Ureter (tissue), 1 donor: Measurements from ENCODE around the gene SRD5A1. TPM values are rescaled to one million over a fixed set of nuclear protein-coding genes. Genes with fewer than 3 reads are reported as not detected.

ENCODE experiments used
- DNase-seq: peaks from one replicate; pipeline ENCODE4 v3.0.0-alpha.2; 2020; ENCODE audit warnings: low spot score
- total RNA-seq: library from RNA; stranded (reverse); gene quantifications from one replicate; pipeline ENCODE4 v1.2.4, GENCODE V29; 2023
- donor health status: DM: yes; HTN: yes; CAD: no.

Gene SRD5A1, protein sequence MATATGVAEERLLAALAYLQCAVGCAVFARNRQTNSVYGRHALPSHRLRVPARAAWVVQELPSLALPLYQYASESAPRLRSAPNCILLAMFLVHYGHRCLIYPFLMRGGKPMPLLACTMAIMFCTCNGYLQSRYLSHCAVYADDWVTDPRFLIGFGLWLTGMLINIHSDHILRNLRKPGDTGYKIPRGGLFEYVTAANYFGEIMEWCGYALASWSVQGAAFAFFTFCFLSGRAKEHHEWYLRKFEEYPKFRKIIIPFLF
- 6.6 TPM for total RNA-seq

DNA sequence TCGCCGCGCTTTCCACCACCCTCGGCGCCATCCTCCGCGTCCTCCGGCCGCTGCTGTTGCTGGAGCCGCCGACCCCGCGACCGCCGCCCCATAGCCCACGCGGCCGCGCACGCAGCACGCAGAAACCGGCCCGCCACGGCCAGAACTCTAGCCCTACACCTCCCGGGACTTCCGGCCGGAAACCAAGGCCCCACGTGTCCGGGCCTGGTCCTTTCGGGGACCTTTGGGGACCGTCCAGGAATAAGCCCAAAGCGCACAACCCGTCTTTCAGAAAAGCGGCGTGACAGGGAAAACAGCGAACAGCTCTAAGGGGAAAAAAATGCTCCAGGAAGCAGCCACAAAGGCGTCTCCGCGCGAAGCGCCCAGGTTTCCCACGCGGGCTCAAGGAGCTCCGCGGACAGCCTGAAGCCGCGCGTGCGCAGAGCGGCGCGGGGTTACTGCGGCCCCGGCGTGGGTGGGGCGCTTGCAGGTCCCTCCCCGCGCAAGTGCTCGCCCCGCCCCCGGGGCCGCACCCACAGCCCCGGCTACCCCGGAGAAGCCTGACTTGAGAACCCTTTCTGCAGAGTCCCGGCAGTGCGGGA, at the start of gene SRD5A1, which contains the start of gene NSUN2:
Gene SRD5A1, plus strand, starts transcription at position 553 of the 581 bp plus-strand sequence. CDS start 137 bp downstream, outside the sequence.
Gene NSUN2, minus strand, starts transcription at position 157 of the 581 bp plus-strand sequence. Its CDS starts 65 bp downstream, at position 92.
- DNase-seq: peak; percentile 91

DNA sequence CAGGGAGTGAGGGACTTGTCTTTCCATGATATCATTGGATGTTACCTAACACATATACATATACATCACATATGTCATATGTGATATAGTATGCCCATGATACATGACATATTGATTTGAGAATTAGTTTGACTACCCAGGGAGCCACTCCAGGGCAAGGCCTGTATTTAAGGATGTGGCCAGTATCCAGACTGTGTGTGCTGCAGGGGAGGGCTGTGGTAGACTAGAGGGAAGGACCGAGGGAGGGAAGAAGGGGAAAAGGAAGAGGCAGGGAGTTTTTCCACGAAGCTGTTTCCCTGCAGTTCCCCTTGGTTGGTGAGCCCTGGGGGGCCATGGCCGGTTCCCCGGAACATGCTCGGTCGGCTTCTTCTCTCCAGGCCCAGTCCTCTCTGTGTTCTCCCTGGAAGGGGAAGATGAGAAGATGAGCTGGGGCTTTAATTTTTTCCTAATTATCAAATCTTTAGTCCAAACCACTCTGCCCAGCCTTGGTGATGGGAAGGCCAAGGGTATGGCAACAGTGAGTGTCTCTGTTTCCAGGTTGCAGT, 49.1 kb upstream of the SRD5A1 start:
- DNase-seq: no peak

DNA sequence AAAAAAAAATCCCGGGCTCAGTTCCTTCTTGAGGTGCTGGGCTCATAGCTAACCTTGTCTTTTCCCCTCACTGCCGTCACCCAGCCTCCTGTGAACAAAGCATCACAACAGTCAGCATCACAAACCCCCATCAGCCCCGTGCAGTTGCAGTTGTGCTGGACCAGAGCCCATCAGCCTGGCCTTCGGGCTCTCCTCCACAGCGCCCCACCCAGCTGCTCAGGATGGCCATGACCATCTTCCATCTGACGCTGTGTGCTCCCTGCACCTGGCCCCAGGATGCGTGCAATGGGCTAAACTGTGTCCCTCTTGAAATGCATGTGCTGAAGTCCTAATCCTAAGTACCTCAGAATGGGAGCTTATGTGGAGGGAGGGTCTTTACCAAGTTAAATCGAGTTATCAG, 48.5 kb upstream of the SRD5A1 start:
- no peak for DNase-seq

DNA sequence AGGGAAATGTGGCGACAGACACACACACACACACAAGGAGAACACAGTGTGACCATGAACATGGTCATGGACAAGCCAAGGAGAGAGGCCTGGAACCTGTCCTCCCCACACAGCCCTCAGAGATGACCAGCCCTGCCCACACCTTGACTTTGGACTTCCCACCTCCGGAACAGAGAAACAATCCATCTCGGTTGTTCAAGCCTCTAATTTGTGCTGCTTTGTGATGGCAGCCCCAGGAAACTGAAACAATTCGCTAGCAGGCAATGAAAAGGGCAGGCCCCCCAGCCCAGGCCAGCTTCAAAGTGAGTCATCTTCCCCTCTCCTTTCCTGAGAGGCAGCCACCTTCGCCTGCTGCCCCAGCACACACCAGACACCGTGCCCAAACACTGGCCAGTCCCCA, 48.1 kb upstream of the SRD5A1 start:
- no peak for DNase-seq

DNA sequence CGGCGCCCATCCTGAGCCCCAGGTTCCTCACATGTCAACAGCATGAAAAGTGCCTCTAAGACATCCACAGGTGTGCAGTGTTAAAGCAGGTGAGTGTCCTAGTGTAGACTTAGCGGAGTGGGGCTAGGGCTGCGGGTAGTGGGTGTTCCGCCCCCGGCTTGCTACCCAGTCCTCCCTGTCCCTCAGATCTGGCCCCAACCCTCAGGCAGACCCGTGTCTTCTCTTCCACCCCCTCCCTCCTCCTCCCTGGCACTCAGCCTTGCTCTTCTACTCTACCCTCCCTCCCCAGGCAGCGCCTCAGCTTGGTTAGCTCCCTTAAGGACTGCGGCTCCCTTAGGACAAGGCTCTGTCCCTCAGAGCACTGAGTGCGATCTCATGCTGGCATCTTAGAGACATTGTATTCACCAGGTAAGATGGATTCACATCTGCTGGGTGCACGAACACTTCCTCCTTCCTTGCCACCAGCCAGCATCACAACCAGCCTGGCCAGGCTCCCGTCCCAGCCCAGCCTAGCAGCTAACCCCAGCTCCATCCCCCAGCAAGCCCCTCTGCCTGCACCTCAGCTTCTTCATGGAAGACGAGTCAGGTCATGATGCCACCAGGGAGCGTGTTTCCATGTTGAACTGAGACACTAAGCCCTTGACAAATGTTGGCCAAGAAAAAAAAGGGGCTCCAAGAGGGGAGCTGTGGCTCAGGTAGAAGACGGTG, 47.1 kb upstream of the SRD5A1 start:
- DNase-seq: no peak

DNA sequence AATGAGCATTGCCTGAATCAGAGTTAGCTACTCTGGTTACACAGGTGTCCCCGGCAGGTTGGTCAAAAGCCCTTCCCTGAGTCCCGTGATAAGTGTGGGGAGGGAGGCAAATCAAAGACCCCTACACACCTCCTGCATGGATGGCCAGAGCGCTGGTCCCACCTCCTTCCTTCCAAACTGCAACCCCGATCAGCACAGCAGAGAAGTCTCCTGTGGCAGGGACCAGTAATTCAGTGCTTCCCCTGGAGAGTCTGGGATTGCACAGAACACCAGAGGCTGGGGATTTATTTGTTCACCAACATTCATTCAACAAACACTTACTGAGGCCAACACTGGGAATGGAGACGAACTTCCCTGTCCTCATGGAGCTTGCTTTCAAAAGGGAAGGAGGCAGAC, 46.6 kb upstream of the SRD5A1 start:
- no peak for DNase-seq

DNA sequence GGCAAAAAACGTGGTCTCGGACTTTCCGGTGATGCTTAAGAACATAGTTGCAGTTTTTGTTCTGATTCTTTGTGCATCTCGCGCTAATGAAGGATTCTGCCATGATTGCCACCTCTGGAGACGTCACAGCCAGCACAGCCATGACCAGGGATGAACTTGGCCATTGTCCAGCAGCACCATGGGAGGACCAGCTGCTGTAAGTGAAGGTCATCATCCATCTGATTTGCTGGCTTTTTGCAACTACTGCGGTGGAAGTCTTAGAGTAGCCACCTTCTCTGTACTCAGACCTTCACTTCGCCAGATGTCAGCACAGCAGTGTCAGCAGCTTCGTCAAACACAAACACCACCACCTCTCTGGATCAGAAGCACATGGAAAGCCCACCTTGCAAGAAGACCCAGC, 46.1 kb upstream of the SRD5A1 start:
- DNase-seq: no peak

DNA sequence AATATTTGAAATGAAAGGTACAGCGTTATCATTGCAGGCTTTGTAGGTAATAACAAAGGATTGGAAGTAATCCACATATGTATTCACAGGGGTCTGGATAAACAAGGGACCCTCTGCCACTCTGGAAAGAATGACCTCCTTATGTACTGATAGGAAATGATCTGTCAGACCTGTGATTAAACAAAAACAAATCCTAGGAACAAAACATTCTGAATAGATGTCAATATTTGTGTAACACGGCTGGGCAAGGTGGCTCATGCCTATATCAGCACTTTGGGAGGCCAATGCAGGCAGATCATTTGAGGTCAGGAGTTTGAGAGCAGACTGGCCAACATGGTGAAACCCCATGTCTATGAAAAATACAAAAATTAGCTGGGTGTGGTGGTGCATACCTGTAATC, 42.7 kb upstream of the SRD5A1 start:
- no peak for DNase-seq

DNA sequence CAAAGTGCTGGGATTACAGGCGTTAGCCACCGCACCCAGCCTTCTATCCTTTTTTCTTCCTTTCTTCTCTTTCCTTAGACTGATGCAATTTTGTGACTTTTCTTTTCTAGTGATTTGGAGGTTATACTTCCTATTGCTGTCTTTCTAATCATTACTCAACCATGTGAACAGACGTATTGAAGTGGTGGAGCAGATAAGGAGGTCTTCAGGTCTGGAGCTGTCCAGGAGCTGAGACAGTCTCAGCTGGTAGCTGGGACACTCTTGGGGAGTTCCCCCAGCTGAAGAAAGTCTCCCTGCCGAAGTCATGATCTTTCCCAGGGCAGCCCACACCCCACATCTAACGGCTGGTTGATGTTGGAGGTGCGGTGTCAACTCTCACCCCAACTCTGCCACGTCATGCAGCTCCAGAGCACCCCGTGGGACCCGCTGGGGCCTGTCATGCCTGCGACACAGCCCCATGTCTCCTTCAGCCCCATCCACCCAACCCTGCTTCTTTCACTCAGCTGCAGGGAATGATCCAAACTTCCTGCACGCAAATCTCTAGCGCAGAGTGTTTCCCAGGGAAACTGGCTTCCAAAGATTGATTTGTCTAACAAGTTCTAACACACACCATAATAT, 41.5 kb upstream of the SRD5A1 start:
- DNase-seq: no peak

DNA sequence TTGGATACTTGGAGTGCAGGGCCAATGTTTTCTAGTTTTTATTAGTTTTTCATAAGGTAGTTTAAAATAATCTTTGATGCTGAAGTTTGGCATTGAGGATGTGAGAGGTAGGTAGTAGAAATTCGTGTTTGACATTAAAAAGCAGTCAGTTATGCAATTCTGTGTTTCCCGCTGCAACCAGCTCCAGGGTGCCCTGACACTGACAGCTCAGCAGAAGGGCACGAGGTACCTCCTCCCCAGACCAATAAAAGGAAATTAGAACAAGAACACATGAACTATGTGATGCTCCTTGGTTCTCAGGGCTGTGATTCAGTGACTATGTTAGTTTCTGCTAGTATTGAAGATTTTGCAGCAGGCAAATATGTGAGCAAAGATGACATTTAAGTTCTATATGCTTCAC, 40.6 kb upstream of the SRD5A1 start:
- DNase-seq: no peak

DNA sequence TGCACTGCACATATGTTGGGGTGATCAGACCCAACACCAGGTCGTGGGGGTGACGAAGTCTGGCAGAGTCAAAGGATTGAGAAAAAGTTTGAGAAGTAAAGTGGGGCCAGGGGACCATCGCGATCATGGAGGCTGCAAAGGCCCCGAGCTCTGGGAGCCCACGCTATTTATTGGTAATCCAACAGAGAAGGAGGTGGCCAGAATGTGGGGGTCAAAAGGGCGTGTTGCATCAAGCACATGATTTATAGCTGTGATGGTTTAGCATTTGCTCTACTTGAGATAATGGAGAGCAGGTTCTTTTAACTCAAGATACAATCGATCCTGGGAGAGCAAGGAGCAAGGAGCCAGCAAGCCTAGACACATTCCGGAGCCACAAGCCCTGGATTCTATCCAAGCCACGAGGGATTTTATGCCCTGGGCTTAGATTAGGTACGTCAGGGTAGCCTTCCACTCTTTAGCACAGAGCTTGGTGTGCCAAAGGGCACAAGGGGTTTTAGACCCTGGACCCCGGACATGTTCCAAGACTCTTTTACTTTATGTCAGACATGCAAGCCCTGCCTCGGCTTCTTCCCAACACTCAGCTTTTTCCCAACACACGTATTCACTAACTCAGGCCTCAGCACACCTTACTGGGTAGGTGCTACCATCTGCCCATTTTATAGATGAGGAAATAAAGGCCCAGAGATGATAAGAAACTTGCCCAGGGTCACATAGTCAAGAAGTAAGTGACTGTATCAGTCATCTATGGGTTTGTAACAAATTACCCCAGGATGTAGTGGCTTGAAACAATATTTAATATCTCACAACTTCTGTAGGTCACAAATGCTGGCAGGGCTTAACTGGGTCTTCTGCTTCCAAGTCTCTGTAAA, 39.9 kb upstream of the SRD5A1 start:
- DNase-seq: no peak

DNA sequence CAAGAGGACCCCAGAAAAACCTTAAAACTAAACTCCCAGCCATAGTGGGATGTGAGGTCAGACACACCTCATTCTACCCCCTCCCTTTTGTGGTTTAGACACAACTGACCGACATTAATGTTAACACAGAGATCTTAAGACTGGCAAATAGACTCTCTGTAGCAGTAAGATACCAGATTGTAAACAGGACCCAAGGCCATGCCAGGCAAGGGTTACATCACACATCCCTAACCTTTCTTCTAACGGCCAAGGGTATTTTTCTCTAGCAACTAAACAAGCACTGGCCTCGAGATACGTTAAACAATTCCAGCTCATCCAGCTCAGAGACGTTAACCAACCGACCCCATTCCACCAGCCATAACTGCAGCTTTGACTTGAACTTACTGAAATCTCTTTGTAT, 39.2 kb upstream of the SRD5A1 start:
- DNase-seq: no peak

DNA sequence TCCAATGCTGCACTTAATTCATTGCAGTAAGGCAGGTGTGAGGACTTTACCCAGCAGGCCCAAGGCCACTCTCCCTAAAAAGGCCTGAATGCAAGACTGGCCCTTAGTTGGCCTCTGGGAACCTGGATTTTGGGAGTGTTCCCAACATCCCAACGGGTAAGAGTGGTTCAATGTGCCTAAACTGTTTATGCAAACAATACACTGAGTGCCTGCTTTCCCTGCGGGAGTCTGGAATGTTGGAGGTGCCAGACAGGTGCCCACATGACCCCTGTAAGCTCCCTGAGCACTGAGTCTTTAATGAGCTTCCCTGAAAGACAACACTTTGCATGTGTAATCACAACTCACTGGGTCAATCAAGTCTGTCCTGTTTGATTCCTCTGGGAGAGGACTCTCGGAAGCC, 37.8 kb upstream of the SRD5A1 start:
- DNase-seq: no peak

DNA sequence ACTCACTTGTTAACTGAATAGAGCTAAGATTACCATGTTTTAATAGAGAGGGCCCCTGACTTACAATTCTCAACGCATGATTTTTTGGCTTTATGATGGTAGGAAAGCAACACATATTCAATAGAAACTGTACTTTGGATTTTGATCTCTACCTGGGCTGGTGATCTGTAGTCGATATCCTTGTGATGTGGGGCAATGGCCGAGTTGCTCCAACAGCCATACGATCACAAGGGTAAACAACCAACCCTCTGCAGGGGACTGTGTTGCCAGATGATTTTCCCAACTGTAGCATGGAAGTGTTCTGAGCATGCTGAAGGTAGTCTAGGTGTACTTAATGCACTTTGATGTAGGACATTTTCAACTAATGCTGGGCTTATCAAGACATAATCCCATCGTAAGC, 36.9 kb upstream of the SRD5A1 start:
- DNase-seq: no peak

DNA sequence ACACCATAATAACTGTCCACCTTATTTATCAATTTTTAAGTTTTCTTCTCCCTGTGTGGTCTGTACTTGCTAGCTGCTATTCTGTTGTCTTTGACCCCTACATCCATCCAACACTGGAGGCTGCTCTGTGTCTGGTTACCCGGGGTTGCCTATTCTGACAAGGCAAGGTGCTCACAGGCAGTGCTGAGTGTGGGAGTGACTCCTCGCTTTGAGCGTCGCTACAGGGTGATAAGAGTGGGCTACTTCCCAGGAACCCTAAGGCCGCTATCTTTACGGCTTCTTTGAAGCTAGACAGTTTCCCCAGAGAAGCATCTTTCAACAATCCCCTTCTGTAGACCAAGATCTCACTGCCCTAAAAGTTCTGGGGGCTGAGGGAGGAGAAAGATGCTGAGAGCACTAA, 35.7 kb upstream of the SRD5A1 start:
- DNase-seq: no peak

DNA sequence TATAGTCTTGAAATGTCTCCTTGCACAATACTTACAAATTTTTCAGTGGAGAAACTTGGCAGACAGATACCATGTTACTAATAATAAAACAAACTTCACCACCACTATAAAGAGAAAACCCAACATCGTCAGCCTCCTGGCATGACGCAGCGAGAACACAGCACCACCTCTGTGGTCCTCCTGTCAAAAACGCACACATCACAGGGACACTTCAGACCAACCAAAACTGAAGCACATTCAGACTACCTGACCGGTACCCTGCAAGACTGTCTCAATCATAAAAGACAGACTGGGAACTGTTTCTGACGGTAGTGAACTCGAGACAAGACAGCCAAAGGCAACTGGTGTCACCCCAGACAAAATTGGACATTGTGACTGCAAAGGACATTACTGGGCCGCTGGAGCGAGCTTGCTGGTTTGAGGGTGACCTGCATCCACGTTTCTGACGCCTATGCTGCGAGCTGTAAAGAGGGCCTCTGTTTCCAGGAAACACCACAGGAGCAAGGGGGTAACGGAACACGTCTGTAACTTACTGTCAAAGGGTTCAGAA, 34.8 kb upstream of the SRD5A1 start:
- no peak for DNase-seq

DNA sequence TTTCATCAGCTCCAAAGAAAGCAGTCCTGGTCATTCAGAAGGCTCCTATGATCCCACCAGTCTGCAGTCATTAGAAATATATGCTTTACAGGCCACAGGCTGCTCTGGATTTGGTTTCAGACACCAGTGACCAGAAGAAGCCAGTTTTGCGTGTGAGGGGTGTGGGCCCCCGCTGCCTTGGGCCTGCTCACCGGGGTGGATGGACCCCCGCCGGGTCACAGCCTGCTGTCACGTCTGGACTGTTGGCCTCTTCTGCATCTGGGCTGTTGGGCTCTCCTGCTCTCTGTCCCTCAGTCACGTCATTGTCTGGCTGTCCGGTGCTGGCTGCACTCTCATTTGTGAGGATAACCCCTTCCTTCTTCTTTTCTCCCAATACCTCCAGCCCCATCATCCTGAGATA, 33.5 kb upstream of the SRD5A1 start:
- DNase-seq: no peak

DNA sequence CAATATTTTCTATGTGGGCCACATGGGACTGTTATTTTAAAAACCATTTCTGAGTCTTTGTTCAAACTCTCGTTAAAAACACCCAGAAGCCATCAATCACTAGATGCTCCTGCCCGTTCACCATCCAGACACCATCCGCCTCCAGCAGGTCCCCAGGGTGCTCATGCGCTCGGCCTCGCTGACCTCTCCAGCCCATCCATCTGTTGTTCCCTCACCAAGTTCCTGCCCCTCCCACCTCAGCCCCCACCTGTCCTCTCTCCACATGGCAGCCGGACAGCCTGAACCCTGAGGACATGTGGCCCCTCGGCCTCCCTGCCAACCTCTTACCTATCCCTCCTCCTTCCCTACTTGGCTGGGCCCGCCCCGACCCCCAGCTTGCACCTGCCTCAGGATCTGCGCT, 32.0 kb upstream of the SRD5A1 start:
- DNase-seq: no peak

DNA sequence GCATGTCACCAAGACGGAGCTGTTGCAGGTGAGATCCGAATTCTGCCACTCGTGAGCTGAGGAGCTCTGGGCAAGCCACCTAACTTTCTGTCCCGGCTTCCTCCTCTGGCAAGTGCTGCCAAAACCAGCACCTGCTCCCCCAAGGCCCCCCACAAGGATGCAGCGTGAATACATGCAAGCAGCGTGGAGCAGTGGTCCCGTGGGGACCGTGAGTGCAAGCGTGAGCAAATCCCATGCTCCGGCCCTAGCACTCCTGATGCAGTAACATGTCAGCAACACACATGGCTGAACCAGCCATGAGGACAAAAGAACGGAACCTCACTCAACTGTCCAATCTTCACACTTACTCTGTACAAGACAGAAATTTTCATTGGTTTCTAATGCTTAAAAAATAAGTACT, 31.4 kb upstream of the SRD5A1 start:
- no peak for DNase-seq

DNA sequence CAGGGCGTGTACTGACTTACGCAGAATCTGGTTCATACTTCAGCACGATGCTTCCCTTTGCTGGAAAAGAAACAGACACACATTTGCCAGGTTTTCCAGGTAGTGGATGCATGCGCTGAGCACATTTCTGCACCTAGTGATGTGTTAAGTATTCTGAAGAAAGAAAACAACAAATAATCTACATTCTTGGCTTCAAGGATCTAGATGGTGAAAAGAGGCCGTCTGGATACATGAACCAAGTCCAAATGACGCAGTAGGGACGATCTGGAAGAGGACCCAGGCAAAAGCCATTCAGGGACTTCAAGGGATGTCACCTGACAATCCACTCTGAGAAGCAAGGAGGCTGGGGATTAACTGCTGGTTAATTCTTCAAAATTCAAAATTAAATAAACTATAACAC, 30.8 kb upstream of the SRD5A1 start:
- no peak for DNase-seq

DNA sequence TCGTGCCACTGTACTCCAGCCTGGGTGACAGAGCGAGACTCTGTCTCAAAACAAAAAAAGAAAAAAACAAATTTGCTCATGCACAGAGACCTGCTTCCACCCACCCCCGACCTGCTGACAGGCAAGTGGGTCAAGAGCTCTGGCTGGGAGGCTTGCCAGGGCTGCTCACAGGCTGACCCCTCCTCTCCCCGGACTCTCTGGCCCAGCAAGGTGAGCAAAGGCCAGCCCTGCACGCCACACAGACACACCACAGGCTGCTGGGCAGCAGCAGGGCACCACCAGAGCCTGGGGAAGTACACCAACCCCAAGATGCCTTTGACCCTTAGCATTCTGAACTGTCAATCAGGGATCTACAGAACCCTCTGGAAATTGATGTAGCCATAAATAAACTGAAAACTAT, 29.6 kb upstream of the SRD5A1 start:
- DNase-seq: no peak
